ENCODE data around the gene CLDN20. TPM values are rescaled to one million over a fixed set of nuclear protein-coding genes. Genes with fewer than 3 reads are reported as not detected.
"Not testable (repeated sequence)": the region's sequence is repeated elsewhere in the genome, so short reads cannot be mapped to it uniquely, and the experiment has no call there.

The CLDN20 gene, protein sequence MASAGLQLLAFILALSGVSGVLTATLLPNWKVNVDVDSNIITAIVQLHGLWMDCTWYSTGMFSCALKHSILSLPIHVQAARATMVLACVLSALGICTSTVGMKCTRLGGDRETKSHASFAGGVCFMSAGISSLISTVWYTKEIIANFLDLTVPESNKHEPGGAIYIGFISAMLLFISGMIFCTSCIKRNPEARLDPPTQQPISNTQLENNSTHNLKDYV
- total RNA-seq (2014; rRNA removed; shearing (Covaris generic); ENCODE audit: low replicate concordance), result not detected in 2 replicates

GRCh38 chr6:155263373-155264063, at the start of gene CLDN20:
Gene CLDN20 (plus strand): TSS chr6:155264013. CDS start chr6:155275720, 11,707 bp downstream.
- Histone ChIP-seq H3K36me3 (peaks cover 36% of the 10 kb centered on the region), H3K4me3 (no peak within 1 kb of the TSS), H3K9me3 (no peaks in the 10 kb centered on the region), H3K27me3 (no peaks in the 10 kb centered on the region)
- no peak for DNase-seq

DNA sequence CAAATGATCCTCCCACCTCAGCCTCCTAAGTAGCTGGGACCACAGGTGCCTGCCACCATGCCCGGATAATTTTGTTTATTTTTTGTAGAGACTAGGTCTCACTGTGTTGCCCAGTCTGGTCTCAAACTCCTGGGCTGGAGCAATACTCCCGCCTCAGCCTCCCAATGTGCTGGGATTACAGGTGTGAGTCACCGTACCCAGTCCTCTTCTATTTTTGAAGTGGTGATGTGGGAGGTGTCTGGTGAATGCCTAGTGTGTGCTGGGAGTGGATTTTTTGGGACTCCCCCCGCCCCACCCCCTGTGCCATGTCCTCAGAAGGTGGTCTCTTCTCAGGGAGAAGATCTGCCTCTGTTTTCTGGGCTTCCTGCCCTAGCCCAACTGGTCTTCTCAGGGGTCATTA, 47.9 kb upstream of the CLDN20 start:
- Histone ChIP-seq H3K36me3 (no peaks in the 10 kb centered on the region), H3K27me3 (no peaks in the 10 kb centered on the region), H3K9me3 (no peaks in the 10 kb centered on the region), H3K4me3 (no peak overlapping the region)
- no peak for DNase-seq

- H3K9me3 ChIP-seq, result no peaks in the 10 kb centered on the region
- H3K4me3 ChIP-seq, result no peak overlapping the region
- no peak for DNase-seq
These were observed 47.3 kb upstream of the CLDN20 start for GRCh38 chr6:155216312-155217046.

GRCh38 chr6:155218711-155219110, 45.1 kb upstream of the CLDN20 start:
- not testable (repeated sequence) for H3K27me3 ChIP-seq, H3K9me3 ChIP-seq, DNase-seq, H3K36me3 ChIP-seq, H3K4me3 ChIP-seq

More at GRCh38 chr6:155216312-155217046, 47.3 kb upstream of the CLDN20 start:
- no peaks in the 10 kb centered on the region for H3K36me3 ChIP-seq
- no peaks in the 10 kb centered on the region for H3K27me3 ChIP-seq

DNA sequence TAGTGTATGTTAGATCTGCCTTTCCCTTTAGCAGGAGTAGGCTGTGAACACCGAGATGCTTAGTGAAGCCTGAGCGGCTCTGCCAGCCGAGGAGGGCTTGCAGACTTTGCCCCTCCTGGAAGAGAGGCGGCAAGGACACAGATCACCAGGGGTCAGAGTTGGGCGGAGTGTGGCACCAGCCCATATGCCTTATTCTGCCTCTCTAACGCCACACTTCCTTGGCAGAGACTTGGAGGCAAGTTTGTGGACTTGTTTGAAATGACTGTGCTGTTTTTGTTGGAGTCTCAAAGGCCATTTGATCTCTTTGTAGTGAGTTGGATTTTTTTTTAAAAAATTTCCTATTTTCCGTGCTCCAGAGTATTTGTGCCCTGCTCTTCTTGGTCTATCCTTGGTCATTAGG, 44.5 kb upstream of the CLDN20 start:
- peak; percentile 39 for DNase-seq
- no peaks in the 10 kb centered on the region for H3K9me3 ChIP-seq
- H3K4me3 ChIP-seq, result no peak overlapping the region
- H3K27me3 ChIP-seq, result no peaks in the 10 kb centered on the region
- H3K36me3 ChIP-seq, result no peaks in the 10 kb centered on the region

GRCh38 chr6:155219858-155220301, 43.9 kb upstream of the CLDN20 start:
- no peak overlapping the region for H3K4me3 ChIP-seq
- DNase-seq, result peak; percentile 81
- H3K9me3 ChIP-seq, result no peaks in the 10 kb centered on the region

DNA sequence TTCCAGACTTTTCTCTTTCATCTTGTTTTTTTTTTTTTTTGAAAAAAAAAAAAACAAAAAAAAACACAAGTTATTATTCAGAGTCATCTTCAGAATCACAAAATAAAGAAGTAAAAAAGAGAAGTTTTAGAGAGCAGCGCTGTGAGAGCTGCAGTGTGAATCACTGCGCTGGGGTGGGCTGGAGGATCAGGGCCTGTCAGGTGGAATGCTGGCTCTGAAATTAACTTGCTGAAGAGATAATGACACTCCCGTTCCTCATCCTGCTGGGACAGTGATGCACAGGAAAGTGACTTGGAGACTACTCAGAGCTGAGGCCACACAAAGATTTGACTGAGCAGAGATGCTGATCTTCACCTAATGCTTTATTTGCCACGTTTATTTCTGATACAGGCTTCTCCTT, 42.7 kb upstream of the CLDN20 start:
- H3K36me3 ChIP-seq, result no peaks in the 10 kb centered on the region
- H3K4me3 ChIP-seq, result no peak overlapping the region
- H3K9me3 ChIP-seq, result no peaks in the 10 kb centered on the region
- no peak for DNase-seq
- H3K27me3 ChIP-seq, result no peaks in the 10 kb centered on the region

More at GRCh38 chr6:155219858-155220301, 43.9 kb upstream of the CLDN20 start:
- Histone ChIP-seq H3K36me3 (no peaks in the 10 kb centered on the region), H3K27me3 (no peaks in the 10 kb centered on the region)

- Histone ChIP-seq H3K27me3 (no peaks in the 10 kb centered on the region), H3K9me3 (no peaks in the 10 kb centered on the region), H3K36me3 (no peaks in the 10 kb centered on the region), H3K4me3 (no peak overlapping the region)
- no peak for DNase-seq
These were observed 41.3 kb upstream of the CLDN20 start for GRCh38 chr6:155222506-155222905.

DNA sequence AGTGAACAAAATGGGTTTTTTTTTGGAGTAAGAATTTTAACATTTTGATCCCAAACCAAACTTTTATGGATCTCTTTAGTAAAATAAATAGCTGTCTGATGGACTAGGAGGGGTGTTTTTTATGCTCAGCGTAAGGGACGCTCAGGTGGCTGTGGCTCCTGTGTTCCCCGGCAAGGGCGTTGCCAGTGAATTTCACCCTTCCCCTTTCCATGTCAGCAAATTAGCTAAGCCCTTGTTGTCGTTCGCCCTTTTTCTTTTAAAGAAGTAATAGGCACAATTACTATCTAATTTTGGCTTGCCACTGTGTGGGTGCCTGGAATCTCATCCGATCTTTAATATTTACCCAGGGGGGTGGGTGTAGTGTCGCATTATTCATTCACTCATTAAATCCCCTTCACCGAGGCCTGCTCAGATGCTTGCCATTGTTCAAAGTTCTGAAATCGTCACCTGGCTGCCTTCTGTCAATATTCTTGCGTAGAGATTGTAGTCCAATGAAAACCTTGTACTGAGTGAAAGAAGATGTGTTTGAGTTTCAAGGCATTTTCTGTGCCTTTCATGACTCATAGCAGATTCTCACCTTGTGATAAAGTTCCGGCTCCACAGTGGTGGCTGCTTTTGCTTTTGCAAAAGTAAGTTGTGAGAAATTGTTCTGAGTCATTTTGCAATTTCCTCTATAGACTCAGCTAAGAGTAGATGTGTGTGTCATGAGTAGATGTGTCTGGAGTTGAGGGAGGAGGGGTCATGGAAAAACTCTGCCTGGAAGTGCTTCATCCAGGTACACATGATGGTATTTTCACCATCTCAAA, 40.0 kb upstream of the CLDN20 start:
- no peak for DNase-seq
- Histone ChIP-seq H3K36me3 (no peaks in the 10 kb centered on the region), H3K4me3 (no peak overlapping the region), H3K9me3 (no peaks in the 10 kb centered on the region), H3K27me3 (no peaks in the 10 kb centered on the region)

- Histone ChIP-seq H3K9me3 (no peaks in the 10 kb centered on the region), H3K27me3 (no peaks in the 10 kb centered on the region), H3K4me3 (no peak overlapping the region), H3K36me3 (no peaks in the 10 kb centered on the region)
- DNase-seq, result no peak
These were observed 39.2 kb upstream of the CLDN20 start for GRCh38 chr6:155224618-155225017.

DNA sequence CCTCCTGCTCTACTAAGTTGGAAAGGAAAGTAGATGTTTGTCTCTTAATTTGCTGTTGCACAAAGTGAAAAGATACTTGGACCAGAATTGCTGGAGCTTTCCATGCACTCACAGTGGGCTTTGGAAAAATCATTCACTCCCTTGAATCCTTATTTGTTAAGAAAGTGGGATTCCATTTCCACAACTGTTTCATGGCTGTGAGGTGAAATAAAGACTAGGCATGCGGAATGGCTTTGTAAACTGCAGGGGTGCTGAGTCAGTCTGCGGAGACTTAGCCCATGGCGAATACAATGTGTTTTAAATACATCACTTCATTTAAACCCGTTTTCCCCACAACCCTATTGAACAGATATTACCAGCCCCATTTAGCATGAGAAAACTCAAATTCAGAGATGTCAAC, 36.8 kb upstream of the CLDN20 start:
- H3K4me3 ChIP-seq, result no peak overlapping the region

GRCh38 chr6:155228546-155229166, 35.2 kb upstream of the CLDN20 start:
- no peak overlapping the region for H3K4me3 ChIP-seq
- DNase-seq, result peak; percentile 39

More for the DNA sequence above, 36.8 kb upstream of the CLDN20 start:
- Histone ChIP-seq H3K27me3 (no peaks in the 10 kb centered on the region), H3K36me3 (no peaks in the 10 kb centered on the region), H3K9me3 (no peaks in the 10 kb centered on the region)
- no peak for DNase-seq

DNA sequence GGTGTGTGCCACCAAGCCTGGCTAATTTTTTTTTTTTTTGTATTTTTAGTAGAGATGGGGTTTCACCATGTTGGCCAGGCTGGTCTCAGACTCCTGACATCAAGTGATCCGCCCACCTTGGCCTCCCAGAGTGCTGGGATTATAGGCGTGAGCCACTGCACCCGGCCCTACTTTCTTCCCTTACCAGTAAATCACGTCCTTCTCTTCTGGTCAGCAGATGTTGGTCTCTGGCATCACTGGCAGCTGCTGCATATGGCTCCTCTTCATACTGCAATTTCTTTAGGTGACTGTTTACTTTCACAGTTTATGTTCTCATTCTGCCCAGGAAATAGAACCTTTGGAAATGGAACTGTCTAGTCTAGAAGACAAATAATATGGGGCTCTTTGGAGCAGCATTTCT, 32.8 kb upstream of the CLDN20 start:
- not testable (repeated sequence) for DNase-seq, H3K27me3 ChIP-seq, H3K9me3 ChIP-seq, H3K4me3 ChIP-seq, H3K36me3 ChIP-seq

More at GRCh38 chr6:155228546-155229166, 35.2 kb upstream of the CLDN20 start:
- H3K36me3 ChIP-seq, result no peaks in the 10 kb centered on the region
- H3K27me3 ChIP-seq, result no peaks in the 10 kb centered on the region
- H3K9me3 ChIP-seq, result no peaks in the 10 kb centered on the region

GRCh38 chr6:155232848-155233247, 31.0 kb upstream of the CLDN20 start:
- no peaks in the 10 kb centered on the region for H3K36me3 ChIP-seq
- no peak overlapping the region for H3K4me3 ChIP-seq
- no peaks in the 10 kb centered on the region; the same call in 1 of the 2 replicates for H3K9me3 ChIP-seq
- no peaks in the 10 kb centered on the region for H3K27me3 ChIP-seq
- no peak for DNase-seq

- no peaks in the 10 kb centered on the region for H3K27me3 ChIP-seq
- no peaks in the 10 kb centered on the region for H3K36me3 ChIP-seq
- H3K9me3 ChIP-seq, result no peaks in the 10 kb centered on the region; the same call in 1 of the 2 replicates
- no peak overlapping the region for H3K4me3 ChIP-seq
- no peak for DNase-seq
These were observed 29.6 kb upstream of the CLDN20 start for GRCh38 chr6:155234167-155234566.

DNA sequence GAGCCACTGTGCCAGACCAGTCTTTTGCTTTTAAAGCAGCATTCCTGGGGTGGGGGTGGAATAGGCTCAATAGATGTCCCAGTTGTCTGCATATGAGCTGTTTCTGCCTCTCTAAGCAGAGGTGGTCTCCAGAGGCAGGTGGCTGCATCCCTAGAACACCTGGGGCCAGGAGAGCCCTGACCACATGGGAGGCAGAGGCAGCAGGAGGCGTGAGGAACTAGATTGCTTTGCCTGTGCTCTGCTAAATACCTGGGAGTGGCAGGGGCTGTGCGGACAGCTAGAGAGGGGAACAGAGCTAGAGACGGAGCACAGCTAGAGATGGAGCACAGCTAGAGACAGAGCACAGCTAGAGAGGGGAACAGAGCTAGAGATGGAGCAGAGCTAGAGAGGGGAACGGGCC, 29.1 kb upstream of the CLDN20 start:
- Histone ChIP-seq H3K9me3 (no peaks in the 10 kb centered on the region; the same call in 1 of the 2 replicates), H3K36me3 (no peaks in the 10 kb centered on the region), H3K4me3 (no peak overlapping the region), H3K27me3 (no peaks in the 10 kb centered on the region)
- no peak for DNase-seq
